ENCODE data around the gene BCOR. TPM values are rescaled to one million over a fixed set of nuclear protein-coding genes. Genes with fewer than 3 reads are reported as not detected.

The BCOR gene
- total RNA-seq, 1 experiment from 2014 or later, result 23.8 TPM

DNA sequence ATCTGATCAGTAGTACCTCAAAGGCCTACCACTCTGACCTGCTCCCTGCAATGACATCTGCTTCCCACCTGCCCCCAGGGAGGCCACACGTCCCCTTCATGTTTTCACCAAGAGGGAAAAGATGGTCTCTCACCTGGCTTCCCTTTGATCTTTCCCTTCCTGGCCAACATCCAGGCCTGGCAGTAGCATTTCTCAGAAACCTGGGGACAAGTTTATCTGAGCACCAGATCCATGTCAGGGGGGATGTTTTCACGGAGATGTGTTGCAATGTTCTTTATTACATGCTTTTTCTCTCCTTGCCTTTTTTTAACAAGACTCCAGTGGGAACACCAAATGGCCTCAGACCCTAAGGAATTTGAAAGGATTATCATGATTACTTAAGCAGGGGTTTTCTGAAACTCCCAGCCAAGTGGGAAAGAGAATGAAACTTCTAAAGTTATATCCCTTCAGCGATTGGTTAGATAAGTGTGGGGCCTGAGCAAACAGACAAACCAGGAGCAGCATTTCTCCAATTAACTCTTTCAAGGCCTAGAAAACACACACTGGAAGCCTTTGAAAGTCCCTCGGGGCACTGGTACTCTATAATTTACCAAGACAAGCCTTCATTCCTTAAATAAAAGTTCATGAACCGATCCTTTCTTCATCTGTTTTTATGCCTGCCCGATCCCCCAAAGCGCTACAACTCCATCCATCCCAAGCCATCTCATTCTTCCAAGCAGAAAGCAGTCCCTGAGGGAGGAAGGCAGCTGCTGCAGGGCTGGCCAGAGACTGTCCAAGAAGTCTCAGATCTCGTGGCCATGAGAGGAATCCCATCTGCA, 94.1 kb downstream of the BCOR start:
- DNase-seq (ENCODE audit: low spot score), result no peak

DNA sequence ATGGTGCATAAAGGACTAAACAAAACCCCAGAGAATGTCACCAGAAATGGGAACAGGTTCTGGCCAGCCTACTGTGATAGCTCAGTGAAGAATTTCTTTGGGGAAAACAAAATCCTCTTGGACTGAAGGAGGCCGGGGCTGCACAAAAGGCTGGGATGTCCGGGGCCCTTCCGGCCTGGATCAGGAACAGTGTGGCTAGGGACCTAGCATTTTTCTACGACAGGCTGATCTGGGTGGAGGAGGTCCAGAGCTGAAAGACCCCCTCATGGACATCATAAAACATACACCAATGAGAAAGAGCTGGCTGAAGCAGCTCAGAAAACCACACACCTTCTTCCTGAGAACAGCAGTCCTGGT, 94.7 kb downstream of the BCOR start:
- no peak for DNase-seq (ENCODE audit: low spot score)

All from H4 (cell line).